ENCODE data around the gene CD302. TPM values are rescaled to one million over a fixed set of nuclear protein-coding genes. Genes with fewer than 3 reads are reported as not detected.

The CD302 gene
- total RNA-seq, 1 experiment from 2014 or later: 0.68 TPM

GRCh38 chr2:159762075-159762474 lies 35.9 kb downstream of the CD302 start:
- no peak overlapping the region for H3T11ph ChIP-seq (ENCODE audit: low read length)
- Mint-ChIP-seq H3K36me3 (ENCODE audit: insufficient read depth in 1 of 3, low read depth in 3 of 3) (peaks cover 27 to 78% (median 67%) of the 10 kb centered on the region in 3 experiments; a peak in 6 of 7 replicates), H3K4me3 (no peak overlapping the region), H3K27me3 (ENCODE audit: low read depth) (no peaks in the 10 kb centered on the region), H3K27ac (peak overlapping the region in 1 of 3 experiments; percentile 30; a peak in 1 of 7 replicates), H3K9me3 (no peaks in the 10 kb centered on the region), H3K4me1 (no peaks in the 10 kb centered on the region)
- H2BK12ac ChIP-seq (ENCODE audit: insufficient read length, low read depth, low read length): no peak overlapping the region
- no peaks in the 10 kb centered on the region for H3K23me2 ChIP-seq (ENCODE audit: insufficient read length, low read depth, low read length, poor library complexity, severe bottlenecking)
- H3K27ac ChIP-seq (ENCODE audit: insufficient read length, low read depth, low read length): no peak overlapping the region
- H2BK15ac ChIP-seq (ENCODE audit: low read depth, low read length): no peak overlapping the region
- H3K27me3 ChIP-seq (ENCODE audit: insufficient read depth, low read length): no peaks in the 10 kb centered on the region
- H3K4ac ChIP-seq (ENCODE audit: low read depth, low read length): no peak overlapping the region
- no peak for TF ChIP-seq CTCF (conservative IDR thresholded peaks at IDR 0.05)
- H3K18ac ChIP-seq (ENCODE audit: insufficient read length, low read depth, low read length): no peak overlapping the region
- H2BK120ac ChIP-seq (ENCODE audit: low read depth, low read length, poor library complexity, severe bottlenecking): no peak overlapping the region
- H4K8ac ChIP-seq (replicated peaks; ENCODE audit: insufficient read length, low read depth, low read length): no peak overlapping the region
- no peak overlapping the region for H2BK20ac ChIP-seq (ENCODE audit: low read depth, low read length, poor library complexity, severe bottlenecking)
- no peak overlapping the region for H4K91ac ChIP-seq (ENCODE audit: insufficient read length, low read depth, low read length)
- H3K56ac ChIP-seq (ENCODE audit: insufficient read length, low read depth, low read length): no peak overlapping the region
- no peak overlapping the region for H2BK5ac ChIP-seq (ENCODE audit: insufficient read length, low read length)
- H3K9ac ChIP-seq (ENCODE audit: extremely low read depth, insufficient read length, low read length): no peak overlapping the region
- H2AFZ ChIP-seq (ENCODE audit: low read length): no peak overlapping the region
- no peak overlapping the region for H3K14ac ChIP-seq (ENCODE audit: insufficient read depth, low read length)
- no peak overlapping the region for H4K5ac ChIP-seq (ENCODE audit: insufficient read length, low read depth, low read length)
- H3K23ac ChIP-seq (ENCODE audit: insufficient read length, low read depth, low read length): no peak overlapping the region
- no peak for DNase-seq
- no peaks in the 10 kb centered on the region for H3K79me2 ChIP-seq (ENCODE audit: insufficient read depth, low read length)
- no peaks in the 10 kb centered on the region for H3K79me1 ChIP-seq (ENCODE audit: insufficient read depth, low read depth, low read length, poor library complexity, severe bottlenecking)
- no peaks in the 10 kb centered on the region for H4K20me1 ChIP-seq (ENCODE audit: control insufficient read depth, insufficient read depth, insufficient read length)
- no peak overlapping the region for H3K4me2 ChIP-seq (ENCODE audit: insufficient read depth, insufficient read length, low read length)
- H3K4me1 ChIP-seq (ENCODE audit: insufficient read depth, low read length): no peaks in the 10 kb centered on the region
- WGBS (ENCODE audit: extremely low coverage, insufficient read length, low lambda C conversion rate): no CpG with 5 or more reads among the region's 1 CpG
- H2AK5ac ChIP-seq (ENCODE audit: insufficient read length, low read length): no peak overlapping the region
- H3K9me3 ChIP-seq (ENCODE audit: control insufficient read depth, low read depth, low read length): no peaks in the 10 kb centered on the region
